PFSK-1 (cell line): Measurements from ENCODE around the gene PALD1.

Experiments
- POLR2AphosphoS5 ChIP-seq: IDR thresholded peaks from 2 replicates; pipeline ENCODE4 v1.6.1; 2012; ENCODE audit warnings: low read depth, mild to moderate bottlenecking, control low read depth, low read length, moderate library complexity
- SIN3A ChIP-seq: IDR thresholded peaks from 2 replicates; pipeline ENCODE4 v1.6.1; 2012; ENCODE audit warnings: mild to moderate bottlenecking, low read length, moderate library complexity, borderline replicate concordance; ENCODE audit not compliant: insufficient read depth
- TAF1 ChIP-seq: IDR thresholded peaks from 2 replicates; pipeline ENCODE4 v1.6.1; 2012; ENCODE audit warnings: low read length, control low read depth, borderline replicate concordance; ENCODE audit not compliant: insufficient read depth

GRCh38 chr10:70532554-70533188 is 54.1 kb downstream of the PALD1 start:
- TF ChIP-seq POLR2AphosphoS5: no peak
- no peak for TF ChIP-seq TAF1
- TF ChIP-seq SIN3A: no peak
